ENCODE results near the gene HHIP.

Gene HHIP

DNA sequence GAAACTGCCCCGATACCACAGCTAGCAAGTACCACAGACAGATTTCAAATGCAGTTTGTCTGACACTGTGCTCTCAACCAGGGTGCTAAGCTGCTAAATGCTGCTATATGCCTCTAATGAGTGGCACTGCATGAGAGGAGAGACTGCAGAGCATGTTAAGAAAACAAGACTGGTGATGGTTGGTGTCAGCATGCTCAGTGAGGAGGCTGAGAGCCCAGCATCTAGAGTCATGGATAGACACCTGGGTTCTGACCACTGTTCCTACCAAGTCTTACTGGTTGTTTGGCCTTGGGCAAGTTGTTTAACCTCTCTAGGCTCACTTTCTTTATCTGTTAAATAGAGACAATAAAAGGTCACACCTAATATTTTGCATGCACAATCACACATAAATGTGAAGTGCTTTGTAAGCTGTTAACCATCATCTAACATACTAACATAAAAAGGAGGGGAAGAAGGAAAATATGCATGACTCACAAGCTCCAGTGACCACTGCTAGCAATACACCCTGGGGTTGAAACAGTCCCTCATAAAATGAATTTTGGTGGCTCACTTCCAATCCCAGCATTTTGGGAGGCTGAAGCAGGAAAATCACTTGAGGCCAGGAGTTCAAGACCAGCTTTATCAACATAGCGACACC, 20.7 kb downstream of the HHIP start:
- no peak overlapping the region for H3K4me3 ChIP-seq (ENCODE audit: low read depth, low read length)
- CTCF ChIA-PET: no interaction called here
- TF ChIP-seq, protein P1, sequence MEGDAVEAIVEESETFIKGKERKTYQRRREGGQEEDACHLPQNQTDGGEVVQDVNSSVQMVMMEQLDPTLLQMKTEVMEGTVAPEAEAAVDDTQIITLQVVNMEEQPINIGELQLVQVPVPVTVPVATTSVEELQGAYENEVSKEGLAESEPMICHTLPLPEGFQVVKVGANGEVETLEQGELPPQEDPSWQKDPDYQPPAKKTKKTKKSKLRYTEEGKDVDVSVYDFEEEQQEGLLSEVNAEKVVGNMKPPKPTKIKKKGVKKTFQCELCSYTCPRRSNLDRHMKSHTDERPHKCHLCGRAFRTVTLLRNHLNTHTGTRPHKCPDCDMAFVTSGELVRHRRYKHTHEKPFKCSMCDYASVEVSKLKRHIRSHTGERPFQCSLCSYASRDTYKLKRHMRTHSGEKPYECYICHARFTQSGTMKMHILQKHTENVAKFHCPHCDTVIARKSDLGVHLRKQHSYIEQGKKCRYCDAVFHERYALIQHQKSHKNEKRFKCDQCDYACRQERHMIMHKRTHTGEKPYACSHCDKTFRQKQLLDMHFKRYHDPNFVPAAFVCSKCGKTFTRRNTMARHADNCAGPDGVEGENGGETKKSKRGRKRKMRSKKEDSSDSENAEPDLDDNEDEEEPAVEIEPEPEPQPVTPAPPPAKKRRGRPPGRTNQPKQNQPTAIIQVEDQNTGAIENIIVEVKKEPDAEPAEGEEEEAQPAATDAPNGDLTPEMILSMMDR (IDR thresholded peaks at IDR 0.05; ENCODE audit: insufficient read depth, low read length, missing control alignments): no peak
- peak; percentile 34 for DNase-seq (ENCODE audit: low read depth, low spot score)
- POLR2A ChIA-PET: no interaction called here

DNA sequence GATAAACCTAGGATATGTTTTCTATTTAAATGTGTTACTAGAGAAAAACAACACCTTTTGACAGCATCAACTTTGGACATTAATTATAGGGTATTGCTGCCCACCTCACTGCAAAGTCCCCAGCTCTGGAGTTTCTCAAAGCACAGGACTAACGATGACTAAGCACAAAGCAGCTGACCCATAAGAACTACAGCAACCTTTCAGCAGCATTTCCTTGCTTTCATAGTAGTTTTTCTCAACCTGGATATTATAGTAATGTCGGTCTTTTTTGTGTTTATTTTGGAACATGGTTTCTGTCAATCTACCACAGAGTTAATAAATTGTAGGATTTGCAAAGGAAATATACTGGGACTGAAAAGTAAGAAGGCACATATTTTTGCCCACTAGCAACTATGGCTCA, 21.5 kb downstream of the HHIP start:
- TF ChIP-seq, protein P1 (IDR thresholded peaks at IDR 0.05; ENCODE audit: insufficient read depth, low read length, missing control alignments): no peak
- H3K4me3 ChIP-seq (ENCODE audit: low read depth, low read length): no peak overlapping the region
- no peak for DNase-seq (ENCODE audit: low read depth, low spot score)
- POLR2A ChIA-PET: no interaction called here
- CTCF ChIA-PET: no interaction called here

DNA sequence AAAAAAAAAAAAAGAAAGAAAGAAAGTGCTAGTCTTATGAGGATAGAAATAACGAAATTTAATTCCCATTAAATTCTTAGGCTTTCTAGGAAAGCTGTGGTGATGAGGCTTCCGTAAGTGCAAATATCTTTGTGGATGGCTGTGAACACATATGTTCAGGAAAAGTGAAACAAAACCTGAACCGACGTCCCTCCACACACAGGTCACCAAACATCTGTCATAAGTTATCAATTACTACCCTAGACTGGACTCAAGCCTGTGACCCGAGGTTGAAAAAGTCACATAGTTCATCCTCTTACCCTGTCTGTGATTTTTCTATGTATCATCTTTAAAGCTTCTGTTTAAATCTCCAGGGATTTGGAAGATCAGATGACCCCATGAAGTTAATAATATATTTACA, 24.8 kb downstream of the HHIP start:
- ChIA-PET POLR2A (no interaction called here), CTCF (interaction anchor here (0.9 kb wide), 1 partner anchor 21 kb away, joined by 3 read pairs; no protein-coding TSS in a partner anchor)
- TF ChIP-seq, protein P1 (IDR thresholded peaks at IDR 0.05; ENCODE audit: insufficient read depth, low read length, missing control alignments): no peak
- DNase-seq (ENCODE audit: low read depth, low spot score): no peak
- H3K4me3 ChIP-seq (ENCODE audit: low read depth, low read length): no peak overlapping the region

DNA sequence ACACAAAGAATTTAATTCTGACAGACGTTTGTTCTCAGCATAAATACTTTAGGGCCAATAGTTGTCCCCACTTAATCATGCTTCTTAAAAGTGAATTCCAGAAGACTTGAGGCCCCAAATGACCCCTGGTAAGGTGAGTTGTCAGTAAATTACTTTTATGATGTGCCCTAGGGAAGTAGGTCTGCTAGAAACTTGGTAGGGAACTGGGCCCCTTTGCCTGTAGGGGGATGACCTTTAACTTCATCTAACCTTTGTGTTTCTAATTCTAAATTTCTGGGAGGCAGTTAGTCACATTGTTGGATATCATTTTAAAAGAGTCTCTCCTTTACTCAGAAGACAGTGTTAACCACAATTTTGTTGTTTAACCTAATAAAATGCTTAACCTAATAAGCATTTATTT, 28.8 kb downstream of the HHIP start:
- no peak overlapping the region for H3K4me3 ChIP-seq (ENCODE audit: low read depth, low read length)
- TF ChIP-seq, protein P1 (IDR thresholded peaks at IDR 0.05; ENCODE audit: insufficient read depth, low read length, missing control alignments): no peak
- DNase-seq (ENCODE audit: low read depth, low spot score): no peak
- ChIA-PET POLR2A (no interaction called here), CTCF (no interaction called here)

DNA sequence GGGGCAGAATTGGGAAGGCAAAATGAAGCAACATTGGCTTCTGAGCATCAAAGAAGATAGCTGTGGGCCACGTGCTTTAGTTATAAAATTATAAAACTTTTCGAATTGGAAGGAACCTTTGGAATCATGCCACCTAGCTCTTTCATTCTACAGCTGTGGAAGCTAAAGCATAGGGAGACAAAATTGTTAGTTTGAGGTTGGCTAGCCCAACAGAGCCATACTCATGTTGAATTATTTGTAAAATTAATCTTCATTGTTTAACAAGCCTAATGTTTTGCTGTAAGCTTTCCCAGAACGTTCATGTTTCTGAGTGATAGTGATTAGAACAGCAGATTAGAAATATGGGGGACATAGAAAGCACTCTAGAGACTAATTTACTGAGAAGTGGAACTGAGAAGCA, 35.9 kb downstream of the HHIP start:
- POLR2A ChIA-PET: no interaction called here
- CTCF ChIA-PET: no interaction called here
- H3K4me3 ChIP-seq (ENCODE audit: low read depth, low read length): no peak overlapping the region
- DNase-seq (ENCODE audit: low read depth, low spot score): no peak
- TF ChIP-seq, protein P1 (IDR thresholded peaks at IDR 0.05; ENCODE audit: insufficient read depth, low read length, missing control alignments): no peak

DNA sequence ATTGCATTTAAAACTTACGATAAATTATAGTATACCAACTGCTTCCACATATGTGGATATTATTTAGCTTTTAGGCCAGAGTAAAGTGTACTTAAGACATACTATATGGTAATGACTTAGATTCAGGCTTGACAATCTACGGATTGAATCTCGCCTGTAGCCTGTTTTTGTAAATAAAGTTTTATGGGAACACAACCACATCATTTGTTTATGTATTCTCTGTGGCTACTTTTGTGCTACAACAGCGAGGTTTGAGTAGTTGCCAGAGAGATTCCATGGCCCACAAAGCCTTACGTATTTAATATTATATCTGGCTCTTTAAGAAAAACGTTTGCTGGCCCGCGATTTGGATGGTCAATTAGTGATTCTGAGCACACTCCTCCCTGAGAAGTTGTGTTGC, 37.6 kb downstream of the HHIP start:
- TF ChIP-seq, protein P1 (IDR thresholded peaks at IDR 0.05; ENCODE audit: insufficient read depth, low read length, missing control alignments): no peak
- ChIA-PET POLR2A (no interaction called here), CTCF (no interaction called here)
- DNase-seq (ENCODE audit: low read depth, low spot score): no peak
- H3K4me3 ChIP-seq (ENCODE audit: low read depth, low read length): no peak overlapping the region

Measured in AG04449 (cell line).